GM12878 (cell line): Measurements from ENCODE around the gene PGRMC2. TPM values are rescaled to one million over a fixed set of nuclear protein-coding genes. Genes with fewer than 3 reads are reported as not detected.

Experiments
- ATAC-seq: fragments of 200-7000 bp; cut with Tn5 transposase; 3 replicates; pipeline ENCODE4 v1.9.1; 2020; ENCODE audit warnings: mild to moderate bottlenecking, moderate library complexity
- BruUV-seq: library from RNA; stranded (reverse); fragments of 400-500 nt; replicated peaks from 2 replicates; lab custom pipeline; 2021; lab: Mats Ljungman, UMichigan
- CTCF ChIA-PET: fragments of 300-600 bp; sonication (Branson Sonifier 250); formaldehyde crosslinking; extraction: SDS; loops from one replicate; lab custom pipeline; 2021; ENCODE audit warnings: inconsistent platforms; lab: Yijun Ruan, JAX
- POLR2A ChIA-PET: fragments of 350-600 bp; formaldehyde crosslinking; extraction: SDS; loops from one replicate; lab custom pipeline; 2021; ENCODE audit warnings: inconsistent platforms; lab: Charles Lee
- RAD21 ChIA-PET: fragments of 300-600 bp; sonication (Branson Sonifier 250); formaldehyde crosslinking; loops from one replicate; lab custom pipeline; 2023; ENCODE audit warnings: antibody characterized with exemption; ENCODE audit not compliant: unreplicated experiment; lab: Charles Lee
- SMC1A ChIA-PET: fragments of 300-600 bp; sonication (Branson Sonifier 250); formaldehyde crosslinking; loops from one replicate; lab custom pipeline; 2023; ENCODE audit not compliant: unreplicated experiment, uncharacterized antibody; lab: Charles Lee
- DNase-seq: peaks from one replicate; pipeline ENCODE4 v3.0.0-alpha.2; 2011; ENCODE audit warnings: low read depth, low spot score
- FAIRE-seq: peaks from 3 replicates; lab custom pipeline; 2011; peaks lifted over from hg19 to GRCh38; lab: Jason Lieb, UNC
- H2AFZ ChIP-seq: 2 replicates; pipeline ENCODE4 v1.6.0; 2011; ENCODE audit warnings: low read depth, low read length, control low read depth; ENCODE audit not compliant: control insufficient read depth
- H3K27ac ChIP-seq: 2 replicates; pipeline ENCODE4 v1.5.1; 2011; ENCODE audit warnings: control low read depth; ENCODE audit not compliant: control insufficient read depth, insufficient read depth
- H3K27me3 ChIP-seq, 2 experiments: replicated peaks in 1 of 2; 2 replicates each; pipeline versions ENCODE4 v1.6.0 to v1.6.1; 2011; ENCODE audit warnings: low read length in 1 of 2; ENCODE audit not compliant: control insufficient read depth in 2 of 2, insufficient read depth in 2 of 2
- H3K36me3 ChIP-seq, 2 experiments: 2 replicates each; pipeline ENCODE4 v1.5.1; 2011; ENCODE audit warnings: low read length in 1 of 2; ENCODE audit not compliant: control insufficient read depth in 2 of 2, insufficient read depth in 2 of 2
- H3K4me1 ChIP-seq: 2 replicates; pipeline ENCODE4 v1.6.1; 2011; ENCODE audit warnings: mild to moderate bottlenecking, low read length, moderate library complexity, mixed read lengths; ENCODE audit not compliant: control insufficient read depth, insufficient read depth
- H3K4me2 ChIP-seq: 2 replicates; pipeline ENCODE4 v1.6.0; 2011; ENCODE audit warnings: control low read depth; ENCODE audit not compliant: control insufficient read depth, insufficient read depth
- H3K4me3 ChIP-seq: fragments of 200-600 bp; sonication (generic); 2 replicates; pipeline ENCODE4 v1.5.1; 2016
- H3K79me2 ChIP-seq: 2 replicates; pipeline ENCODE4 v1.6.0; 2011; ENCODE audit warnings: low read length; ENCODE audit not compliant: control insufficient read depth, insufficient read depth
- H3K9ac ChIP-seq: 2 replicates; pipeline ENCODE4 v1.8.0; 2011; ENCODE audit warnings: low read length, control low read depth, mixed read lengths; ENCODE audit not compliant: control insufficient read depth, insufficient read depth
- H3K9me3 ChIP-seq: replicated peaks from 3 replicates; pipeline ENCODE4 v1.5.1; 2011; ENCODE audit warnings: mild to moderate bottlenecking, low read length; ENCODE audit not compliant: control insufficient read depth, insufficient read depth
- H4K20me1 ChIP-seq: 2 replicates; pipeline ENCODE4 v1.6.0; 2011; ENCODE audit not compliant: control insufficient read depth, insufficient read depth
- ASH2L ChIP-seq: fragments of 300-600, 200-600 bp; sonication (generic); IDR thresholded peaks from 2 replicates; pipeline ENCODE4 v1.6.1; 2017; ENCODE audit warnings: low read depth, mild to moderate bottlenecking, borderline replicate concordance
- EED ChIP-seq: sonication (generic); IDR thresholded peaks from 2 replicates; pipeline ENCODE4 v1.6.1; 2016; ENCODE audit warnings: antibody characterized with exemption, low read depth
- EGR1 ChIP-seq, 2 experiments: IDR thresholded peaks; 1 replicate in 1 of 2; 2 replicates in 1 of 2; pipeline ENCODE4 v1.6.1; 2011 to 2012; ENCODE audit warnings: low read depth in 2 of 2, low read length in 2 of 2, borderline replicate concordance in 1 of 2, mild to moderate bottlenecking in 1 of 2, moderate library complexity in 1 of 2
- NKRF ChIP-seq: fragments of 450-650 bp; conservative IDR thresholded peaks from 2 replicates; pipeline ENCODE4 v1.6.1; 2017; ENCODE audit warnings: mild to moderate bottlenecking, moderate library complexity
- RFX5 ChIP-seq: IDR thresholded peaks from 2 replicates; pipeline ENCODE4 v1.6.1; 2011; ENCODE audit warnings: low read depth, low read length, improper control_type of control experiment
- SIN3A ChIP-seq: IDR thresholded peaks from 2 replicates; pipeline ENCODE4 v1.6.1; 2012; ENCODE audit warnings: low read depth, low read length, improper control_type of control experiment
- USF2 ChIP-seq: IDR thresholded peaks from 2 replicates; pipeline ENCODE4 v1.6.1; 2011; ENCODE audit warnings: low read depth, low read length, improper control_type of control experiment, borderline replicate concordance
- YBX1 ChIP-seq: fragments of 450-650 bp; IDR thresholded peaks from 2 replicates; pipeline ENCODE4 v1.6.1; 2016; ENCODE audit warnings: antibody characterized with exemption
- WGBS: methylation state at CpG from one replicate; pipeline ENCODE4 v1.1.6; 2016; ENCODE audit warnings: low lambda C conversion rate; ENCODE audit not compliant: insufficient replicate concordance, insufficient coverage; ENCODE audit errors: missing lambda C conversion rate; 5-methylcytosine and 5-hydroxymethylcytosine counted together
- in situ Hi-C: fragments of 300-500 bp; cut with MboI; formaldehyde crosslinking; loops from 9 replicates; pipeline ENCODE4 v1.14.3; 2018; ENCODE audit warnings: mixed read lengths
- intact Hi-C: fragments of 100-400 bp; cut with micrococcal nuclease; formaldehyde crosslinking; loops from one replicate; pipeline ENCODE4 v1.14.2; 2022; ENCODE audit not compliant: unreplicated experiment
- polyA plus RNA-seq, 11 experiments: library from polyadenylated mRNA; depleted of rRNA in 4 of 11; unstranded in 6 of 11; stranded (reverse) in 5 of 11; fragments of >200 nt; fragmentation: Nextera tagmentation in 4 of 11; fragmentation: Illumina TruSeq in 1 of 11; extraction: Ambion mirVana in 4 of 11; extraction: Trizol in 1 of 11; gene quantifications; 1 replicate in 1 of 11; 2 replicates in 10 of 11; pipeline versions ENCODE4 v1.2.1 to v1.2.3, GENCODE V29; 2011 to 2016; ENCODE audit warnings: inconsistent platforms in 2 of 11, missing spikeins in 2 of 11, low read depth in 1 of 11
- total RNA-seq, 4 experiments: library from RNA; depleted of rRNA in 3 of 4; stranded (reverse); fragments of >200 nt in 3 of 4; fragmentation: Illumina TruSeq in 1 of 4; extraction: Trizol in 1 of 4; gene quantifications; 2 replicates each; pipeline versions ENCODE4 v1.2.1 to v1.2.3, GENCODE V29; 2013 to 2021

The PGRMC2 gene
- total and polyA plus RNA-seq, 10 of the 15 experiments (the other 5 are each of a cell fraction or from before 2014, with no cell fraction given): 6.3 to 38.4 (median 12.0) TPM

- H3K4me2 ChIP-seq: no peak overlapping the region
- H3K36me3 ChIP-seq: no peaks in the 10 kb centered on the region
- ChIA-PET CTCF (interaction anchor here (1.5 kb wide), 1 partner anchor 162 kb away, joined by 3 read pairs; no protein-coding TSS in a partner anchor), SMC1A (interaction anchor here (1.5 kb wide), 1 partner anchor 10 kb away, joined by 4 read pairs; no protein-coding TSS in a partner anchor), RAD21 (interaction anchor here (1.1 kb wide), 1 partner anchor 18 kb away, joined by 3 read pairs; no protein-coding TSS in a partner anchor), POLR2A (no interaction called here)
- no peaks in the 10 kb centered on the region for H3K27me3 ChIP-seq
- no peaks in the 10 kb centered on the region for H4K20me1 ChIP-seq
- H3K27ac ChIP-seq: no peak overlapping the region
- intact Hi-C loops (no loop called here), in situ Hi-C loops (no loop called here)
- H3K4me1 ChIP-seq: no peaks in the 10 kb centered on the region
- no peaks in the 10 kb centered on the region for H3K9me3 ChIP-seq
- no peak overlapping the region for H3K9ac ChIP-seq
- no peak overlapping the region for H2AFZ ChIP-seq
- ATAC-seq (no peak), FAIRE-seq (no peak), DNase-seq (no peak)
- H3K79me2 ChIP-seq: peaks cover 27% of the 10 kb centered on the region
- WGBS: 100% methylated on average over 3 of the region's 3 CpGs
- H3K4me3 ChIP-seq: no peak overlapping the region
- TF ChIP-seq ASH2L: no peak
- no peak for TF ChIP-seq NKRF
- TF ChIP-seq EED: no peak
- no peak for TF ChIP-seq RFX5
- TF ChIP-seq USF2: no peak
- no peak for TF ChIP-seq YBX1
- no peak for TF ChIP-seq SIN3A
- TF ChIP-seq EGR1 (IDR thresholded peaks at IDR 0.05; ENCODE audit: borderline replicate concordance in 1 of 2, low read depth in 2 of 2, low read length in 2 of 2): no peak
- BruUV-seq: no TSS peak
These were observed 2.9 kb upstream of the PGRMC2 start for GRCh38 chr4:128290526-128290925.
